RWPE1 (cell line): Measurements from ENCODE around the gene AGPAT4.

ENCODE experiments used
- CTCF ChIA-PET: fragments of 350-600 bp; sonication (Branson Sonifier 250); formaldehyde crosslinking; extraction: SDS; loops from one replicate; lab custom pipeline; 2021; lab: Yijun Ruan, JAX
- POLR2A ChIA-PET: fragments of 400-600 bp; formaldehyde crosslinking; extraction: SDS; loops from one replicate; lab custom pipeline; 2020; ENCODE audit warnings: antibody characterized with exemption; ENCODE audit not compliant: low non-redundant PET; lab: Yijun Ruan, JAX
- DNase-seq: peaks from one replicate; pipeline ENCODE4 v3.0.0; 2012; ENCODE audit warnings: low spot score
- H3K27ac ChIP-seq: fragments of 450-650 bp; 2 replicates; pipeline ENCODE4 v1.5.1; 2017
- CTCF ChIP-seq: fragments of 450-650 bp; conservative IDR thresholded peaks from 2 replicates; pipeline ENCODE4 v1.5.1; 2017; ENCODE audit warnings: low read depth, mild to moderate bottlenecking

The AGPAT4 gene

GRCh38 chr6:161140554-161140875 lies 133.3 kb downstream of the AGPAT4 start:
- TF ChIP-seq CTCF, result no peak
- POLR2A ChIA-PET, result no interaction called here

GRCh38 chr6:161139766-161140553 lies 133.9 kb downstream of the AGPAT4 start:
- POLR2A ChIA-PET, result no interaction called here
- TF ChIP-seq CTCF, result no peak
- no peak for DNase-seq
- CTCF ChIA-PET, result interaction anchor here (0.6 to 0.9 kb wide), 2 partner anchors 233 to 234 kb away, joined by 3 read pairs; no protein-coding TSS in a partner anchor
- H3K27ac ChIP-seq, result peak overlapping the region; percentile 22

More at GRCh38 chr6:161140554-161140875, 133.3 kb downstream of the AGPAT4 start:
- peak overlapping the region; percentile 22 for H3K27ac ChIP-seq
- CTCF ChIA-PET, result interaction anchor here (0.6 to 0.9 kb wide), 3 partner anchors 144 to 234 kb away, joined by 3 to 4 read pairs (median 3); no protein-coding TSS in a partner anchor
- DNase-seq, result no peak

- ChIA-PET CTCF (interaction anchor here (0.6 kb wide), 2 partner anchors 95 to 234 kb away, joined by 3 to 4 read pairs; no protein-coding TSS in a partner anchor), POLR2A (no interaction called here)
- no peak overlapping the region for H3K27ac ChIP-seq
- DNase-seq, result no peak
- TF ChIP-seq CTCF, result no peak
Measured at GRCh38 chr6:161139304-161139765, 134.5 kb downstream of the AGPAT4 start.

- DNase-seq, result no peak
- ChIA-PET CTCF (interaction anchor here (0.6 kb wide), 2 partner anchors 95 to 235 kb away, joined by 3 to 4 read pairs; no protein-coding TSS in a partner anchor), POLR2A (interaction anchor here (0.6 kb wide), 1 partner anchor 16 kb away, joined by 3 read pairs; no protein-coding TSS in a partner anchor)
- no peak overlapping the region for H3K27ac ChIP-seq
- no peak for TF ChIP-seq CTCF
Measured at GRCh38 chr6:161138543-161139303, 135.1 kb downstream of the AGPAT4 start.

GRCh38 chr6:161137839-161138542 lies 135.9 kb downstream of the AGPAT4 start:
- DNase-seq, result peak; percentile 58
- POLR2A ChIA-PET, result interaction anchor here (0.6 kb wide), 1 partner anchor 15 kb away, joined by 3 read pairs; no protein-coding TSS in a partner anchor
- TF ChIP-seq CTCF, result no peak
- peak overlapping the region; percentile 41 for H3K27ac ChIP-seq
- CTCF ChIA-PET, result interaction anchor here (0.9 kb wide), 1 partner anchor 231 kb away, joined by 5 read pairs; no protein-coding TSS in a partner anchor
